GM19043 (cell line): ENCODE data around the gene OR2Y1.
"Not testable (repeated sequence)": the region's sequence is repeated elsewhere in the genome, so short reads cannot be mapped to it uniquely, and the experiment has no call there.

ENCODE experiments used
- ATAC-seq: cut with Tn5 transposase; IDR thresholded peaks from one replicate; pipeline ENCODE4 v1.9.1; 2021; ENCODE audit warnings: low read depth; ENCODE audit not compliant: unreplicated experiment

OR2Y1 gene, protein sequence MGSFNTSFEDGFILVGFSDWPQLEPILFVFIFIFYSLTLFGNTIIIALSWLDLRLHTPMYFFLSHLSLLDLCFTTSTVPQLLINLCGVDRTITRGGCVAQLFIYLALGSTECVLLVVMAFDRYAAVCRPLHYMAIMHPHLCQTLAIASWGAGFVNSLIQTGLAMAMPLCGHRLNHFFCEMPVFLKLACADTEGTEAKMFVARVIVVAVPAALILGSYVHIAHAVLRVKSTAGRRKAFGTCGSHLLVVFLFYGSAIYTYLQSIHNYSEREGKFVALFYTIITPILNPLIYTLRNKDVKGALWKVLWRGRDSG

DNA sequence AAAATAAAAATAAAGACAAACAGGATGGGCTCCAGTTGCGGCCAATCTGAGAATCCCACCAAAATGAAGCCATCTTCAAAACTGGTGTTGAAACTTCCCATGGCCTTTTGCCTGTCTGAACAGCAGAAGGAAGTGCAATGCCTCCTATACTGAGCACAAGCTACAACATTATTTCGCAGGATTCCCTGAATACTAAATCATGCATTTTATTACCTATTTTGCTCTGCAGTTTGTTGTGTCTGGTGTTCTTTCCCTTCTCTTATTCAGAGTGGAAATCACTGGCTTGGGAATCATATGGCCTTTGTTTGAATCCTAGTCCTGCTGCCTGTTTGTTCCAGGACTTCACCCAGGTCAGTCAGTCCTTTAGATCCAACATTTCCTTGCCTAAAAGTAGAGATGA, at the start of gene OR2Y1:
TSS of gene OR2Y1 (minus strand) at position 101 of the 400 bp plus-strand sequence. CDS start at position 101, 0 bp downstream.
- no peak for ATAC-seq

- not testable (repeated sequence) for ATAC-seq
These were observed 49.0 kb upstream of the OR2Y1 start for GRCh38 chr5:180788651-180789410.

DNA sequence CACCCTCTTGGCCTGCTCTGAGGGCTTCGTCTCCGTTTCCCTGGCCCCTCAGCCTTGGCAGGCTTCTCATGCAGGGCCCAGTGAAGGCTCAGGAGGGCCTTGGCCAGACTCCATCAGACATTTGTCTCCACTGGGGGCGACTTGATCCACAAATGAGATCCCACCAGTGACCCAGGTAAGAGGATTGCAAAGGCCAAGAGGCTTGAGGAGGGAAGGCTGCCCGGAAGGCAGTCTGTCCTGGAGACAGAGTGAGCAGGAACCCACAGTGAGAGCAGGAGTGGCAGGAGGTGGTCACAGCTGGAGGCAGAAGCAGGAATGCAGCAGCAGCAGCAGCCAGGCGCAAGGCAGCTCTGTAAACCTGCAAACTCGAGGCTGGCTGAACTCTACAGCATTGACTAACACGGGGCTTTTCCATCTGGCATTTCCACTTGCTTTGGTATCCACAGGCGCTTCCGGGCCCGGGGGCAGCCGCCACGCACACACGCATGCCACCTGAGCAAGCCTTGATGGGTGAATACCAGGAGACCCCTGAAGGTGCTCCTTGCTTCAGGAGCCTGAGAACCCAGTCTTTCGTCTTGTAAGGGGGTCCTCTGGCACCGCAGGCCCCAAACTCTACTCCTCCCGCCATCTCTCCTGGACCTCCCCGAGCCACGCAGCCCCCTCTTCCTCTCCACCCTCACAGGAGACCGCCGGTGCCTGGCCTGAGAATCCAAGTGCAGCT, 48.0 kb upstream of the OR2Y1 start:
- no peak for ATAC-seq

GRCh38 chr5:180786531-180787398, 46.9 kb upstream of the OR2Y1 start:
- ATAC-seq, result no peak

GRCh38 chr5:180785794-180786221, 46.0 kb upstream of the OR2Y1 start:
- ATAC-seq, result no peak

GRCh38 chr5:180785121-180785781, 45.4 kb upstream of the OR2Y1 start:
- ATAC-seq, result no peak

GRCh38 chr5:180784497-180785097, 44.7 kb upstream of the OR2Y1 start:
- ATAC-seq, result no peak

- ATAC-seq, result no peak
These were observed 43.6 kb upstream of the OR2Y1 start for GRCh38 chr5:180783340-180784052.

GRCh38 chr5:180782748-180783147, 42.9 kb upstream of the OR2Y1 start:
- ATAC-seq, result no peak

- not testable (repeated sequence) for ATAC-seq
These were observed 42.1 kb upstream of the OR2Y1 start for GRCh38 chr5:180781900-180782326.

GRCh38 chr5:180779985-180780610, 40.2 kb upstream of the OR2Y1 start:
- ATAC-seq, result no peak

- no peak for ATAC-seq
These were observed 37.6 kb upstream of the OR2Y1 start for GRCh38 chr5:180777475-180777874.

DNA sequence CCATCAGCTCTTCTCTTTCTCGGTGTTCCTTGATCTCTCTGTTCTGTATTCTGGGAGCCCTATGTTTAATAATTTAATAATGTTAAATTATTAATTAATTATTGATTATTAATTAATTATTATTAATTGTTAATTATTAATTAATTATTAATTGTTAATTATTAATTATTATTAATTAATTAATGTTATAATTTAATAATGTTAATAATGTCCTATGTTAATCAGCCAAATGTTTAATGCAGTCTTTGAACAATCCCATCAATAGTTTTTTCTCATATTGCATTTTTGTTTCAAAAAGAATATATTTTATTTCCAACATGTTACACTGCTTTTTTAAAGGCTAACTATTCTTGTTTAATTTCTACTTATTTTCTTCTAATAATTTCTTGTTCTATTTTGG, 36.5 kb upstream of the OR2Y1 start:
- no peak for ATAC-seq

DNA sequence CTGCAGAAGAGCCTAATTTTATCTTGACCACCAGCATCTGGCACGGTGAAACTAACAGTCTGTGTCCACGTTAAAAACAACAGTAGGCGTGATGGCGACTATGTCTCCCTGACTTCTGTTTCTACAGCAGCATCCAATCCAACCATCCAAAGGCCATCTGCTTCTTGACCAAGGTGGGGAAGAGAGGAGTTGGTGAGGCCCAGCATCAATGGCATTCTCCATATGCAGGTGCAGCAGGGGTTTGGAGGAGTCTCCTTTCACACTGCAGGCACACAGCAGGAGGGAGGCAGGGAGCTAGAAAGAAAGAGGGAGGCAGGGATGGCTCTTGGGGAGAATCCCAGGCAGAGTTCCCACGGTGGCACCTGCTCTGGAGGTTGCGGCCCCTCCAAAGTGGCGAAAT, 35.8 kb upstream of the OR2Y1 start:
- no peak for ATAC-seq

DNA sequence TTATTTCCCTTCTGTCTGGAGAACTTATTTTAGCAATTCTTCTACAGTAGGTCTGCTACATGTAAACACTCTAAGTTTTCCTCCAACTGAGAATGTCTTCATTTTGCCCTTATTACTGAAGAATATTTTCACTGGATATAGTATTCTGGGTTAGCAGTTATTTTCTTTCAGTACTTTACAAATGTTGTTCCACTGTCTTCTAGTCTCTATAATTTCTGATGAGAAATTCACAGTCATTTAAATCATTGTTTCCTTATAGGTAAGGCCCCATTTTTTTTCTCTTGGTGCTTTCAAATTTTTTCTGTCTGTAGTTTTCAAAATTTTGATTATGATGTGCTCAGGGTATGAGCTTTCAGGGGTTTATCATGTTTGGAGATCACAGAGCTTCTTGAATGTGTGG, 32.0 kb upstream of the OR2Y1 start:
- ATAC-seq, result no peak

DNA sequence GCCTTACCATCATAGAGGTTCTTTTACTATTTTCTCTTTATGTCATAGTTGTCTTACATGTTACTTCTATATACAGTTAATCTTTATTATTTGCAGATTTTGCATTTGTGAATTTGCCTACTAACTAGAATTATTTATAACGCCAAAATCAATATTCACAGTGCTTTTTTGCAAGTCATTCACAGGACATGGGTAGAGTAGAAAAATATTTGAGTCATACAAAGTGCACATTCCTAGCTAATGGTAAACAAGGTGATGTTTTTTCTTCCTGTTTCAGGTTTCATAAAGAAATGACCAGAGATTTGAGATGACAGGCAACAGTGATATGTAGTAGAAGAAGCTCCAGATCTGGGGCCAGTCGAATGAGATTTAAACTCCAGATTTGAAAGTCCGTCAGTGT, 30.0 kb upstream of the OR2Y1 start:
- no peak for ATAC-seq

GRCh38 chr5:180755601-180756000, 15.7 kb upstream of the OR2Y1 start:
- ATAC-seq, result no peak

DNA sequence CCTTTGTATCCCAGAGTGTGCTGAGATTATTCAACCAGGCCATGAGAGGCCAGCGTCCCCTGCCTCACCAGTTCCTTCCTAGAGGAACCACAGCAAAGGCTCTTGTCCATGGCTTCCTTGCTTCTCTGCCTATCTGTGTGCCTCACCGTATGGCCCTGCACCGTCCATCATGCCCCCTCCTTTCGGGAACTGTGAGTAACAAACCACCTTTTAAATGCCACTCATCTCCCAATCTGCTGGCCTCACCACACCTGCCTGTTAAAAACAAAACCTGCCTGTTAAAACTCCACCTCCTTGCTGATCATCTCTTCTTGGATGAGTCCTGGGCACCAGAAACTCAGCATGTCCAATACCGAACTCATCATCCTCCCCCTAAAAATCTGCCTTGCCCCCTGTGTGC, 4.4 kb upstream of the OR2Y1 start:
- no peak for ATAC-seq
